ENCODE results near the gene ARMC7. TPM values are rescaled to one million over a fixed set of nuclear protein-coding genes. Genes with fewer than 3 reads are reported as not detected.

ARMC7 gene
- total and polyA plus RNA-seq, 9 donors: 2.4 to 7.9 (median 7.3) TPM

GRCh38 chr17:75077496-75078283 lies 32.1 kb upstream of the ARMC7 start:
- 10% methylated on average over 38 of the region's 53 CpGs for WGBS (ENCODE audit: insufficient coverage)
- peak; percentile 60 for DNase-seq
- Histone ChIP-seq H3K36me3 (ENCODE audit: control insufficient read depth, insufficient read depth, low read length) (no peaks in the 10 kb centered on the region), H3K9me3 (replicated peaks; ENCODE audit: control insufficient read depth, low read depth, low read length) (no peaks in the 10 kb centered on the region), H3K4me1 (ENCODE audit: control insufficient read depth, insufficient read depth, low read length) (peaks cover 47% of the 10 kb centered on the region), H3K27ac (ENCODE audit: low read length) (peak overlapping the region; percentile 38), H3K27me3 (ENCODE audit: control insufficient read depth, insufficient read depth, low read length) (no peaks in the 10 kb centered on the region), H3K4me3 (ENCODE audit: low read length) (peak overlapping the region; percentile 43)

- no peak overlapping the region for H3K27ac ChIP-seq (ENCODE audit: low read length)
- WGBS (ENCODE audit: insufficient coverage): 89% methylated on average over 5 of the region's 17 CpGs
- peaks cover 47% of the 10 kb centered on the region for H3K4me1 ChIP-seq (ENCODE audit: control insufficient read depth, insufficient read depth, low read length)
- no peak for DNase-seq
- no peaks in the 10 kb centered on the region for H3K9me3 ChIP-seq (replicated peaks; ENCODE audit: control insufficient read depth, low read depth, low read length)
- H3K4me3 ChIP-seq (ENCODE audit: low read length): no peak overlapping the region
- H3K36me3 ChIP-seq (ENCODE audit: control insufficient read depth, insufficient read depth, low read length): no peaks in the 10 kb centered on the region
- H3K27me3 ChIP-seq (ENCODE audit: control insufficient read depth, insufficient read depth, low read length): no peaks in the 10 kb centered on the region
These were observed 31.3 kb upstream of the ARMC7 start for GRCh38 chr17:75078284-75079022.

- Histone ChIP-seq H3K36me3 (ENCODE audit: control insufficient read depth, insufficient read depth, low read length) (no peaks in the 10 kb centered on the region), H3K27ac (ENCODE audit: low read length) (no peak overlapping the region), H3K4me1 (ENCODE audit: control insufficient read depth, insufficient read depth, low read length) (peaks cover 43% of the 10 kb centered on the region), H3K4me3 (ENCODE audit: low read length) (no peak overlapping the region), H3K27me3 (ENCODE audit: control insufficient read depth, insufficient read depth, low read length) (no peaks in the 10 kb centered on the region), H3K9me3 (replicated peaks; ENCODE audit: control insufficient read depth, low read depth, low read length) (no peaks in the 10 kb centered on the region)
- WGBS (ENCODE audit: insufficient coverage): 56% methylated on average over 6 of the region's 8 CpGs
- DNase-seq: no peak
These were observed 30.8 kb upstream of the ARMC7 start for GRCh38 chr17:75079023-75079373.

- H3K4me3 ChIP-seq (ENCODE audit: low read length): no peak overlapping the region
- WGBS (ENCODE audit: insufficient coverage): 59% methylated on average over 9 of the region's 13 CpGs
- no peak overlapping the region for H3K27ac ChIP-seq (ENCODE audit: low read length)
- no peaks in the 10 kb centered on the region for H3K9me3 ChIP-seq (replicated peaks; ENCODE audit: control insufficient read depth, low read depth, low read length)
- no peak for DNase-seq
- H3K36me3 ChIP-seq (ENCODE audit: control insufficient read depth, insufficient read depth, low read length): no peaks in the 10 kb centered on the region
- peaks cover 33% of the 10 kb centered on the region for H3K4me1 ChIP-seq (ENCODE audit: control insufficient read depth, insufficient read depth, low read length)
- H3K27me3 ChIP-seq (ENCODE audit: control insufficient read depth, insufficient read depth, low read length): no peaks in the 10 kb centered on the region
These were observed 27.9 kb upstream of the ARMC7 start for GRCh38 chr17:75081611-75082540.

- H3K36me3 ChIP-seq (ENCODE audit: control insufficient read depth, insufficient read depth, low read length): no peaks in the 10 kb centered on the region
- no peak overlapping the region for H3K27ac ChIP-seq (ENCODE audit: low read length)
- no peaks in the 10 kb centered on the region for H3K27me3 ChIP-seq (ENCODE audit: control insufficient read depth, insufficient read depth, low read length)
- DNase-seq: no peak
- H3K4me1 ChIP-seq (ENCODE audit: control insufficient read depth, insufficient read depth, low read length): peaks cover 32% of the 10 kb centered on the region
- WGBS (ENCODE audit: insufficient coverage): 41% methylated on average over 2 of the region's 6 CpGs
- H3K4me3 ChIP-seq (ENCODE audit: low read length): no peak overlapping the region
- no peaks in the 10 kb centered on the region for H3K9me3 ChIP-seq (replicated peaks; ENCODE audit: control insufficient read depth, low read depth, low read length)
These were observed 27.1 kb upstream of the ARMC7 start for GRCh38 chr17:75082683-75083082.

GRCh38 chr17:75084039-75084660 lies 25.6 kb upstream of the ARMC7 start:
- Histone ChIP-seq H3K9me3 (replicated peaks; ENCODE audit: control insufficient read depth, low read depth, low read length) (no peaks in the 10 kb centered on the region), H3K27me3 (ENCODE audit: control insufficient read depth, insufficient read depth, low read length) (no peaks in the 10 kb centered on the region), H3K27ac (ENCODE audit: low read length) (no peak overlapping the region), H3K4me1 (ENCODE audit: control insufficient read depth, insufficient read depth, low read length) (peaks cover 30% of the 10 kb centered on the region), H3K36me3 (ENCODE audit: control insufficient read depth, insufficient read depth, low read length) (no peaks in the 10 kb centered on the region), H3K4me3 (ENCODE audit: low read length) (no peak overlapping the region)
- no peak for DNase-seq
- WGBS (ENCODE audit: insufficient coverage): 57% methylated on average over 10 of the region's 14 CpGs

- no peaks in the 10 kb centered on the region for H3K36me3 ChIP-seq (ENCODE audit: control insufficient read depth, insufficient read depth, low read length)
- no peaks in the 10 kb centered on the region for H3K9me3 ChIP-seq (replicated peaks; ENCODE audit: control insufficient read depth, low read depth, low read length)
- DNase-seq: no peak
- H3K27me3 ChIP-seq (ENCODE audit: control insufficient read depth, insufficient read depth, low read length): no peaks in the 10 kb centered on the region
- H3K4me3 ChIP-seq (ENCODE audit: low read length): no peak overlapping the region
- no peak overlapping the region for H3K27ac ChIP-seq (ENCODE audit: low read length)
- 81% methylated on average over 12 of the region's 15 CpGs for WGBS (ENCODE audit: insufficient coverage)
- H3K4me1 ChIP-seq (ENCODE audit: control insufficient read depth, insufficient read depth, low read length): peaks cover 37% of the 10 kb centered on the region
These were observed 23.1 kb upstream of the ARMC7 start for GRCh38 chr17:75086496-75087181.

- Histone ChIP-seq H3K4me1 (ENCODE audit: control insufficient read depth, insufficient read depth, low read length) (peaks cover 40% of the 10 kb centered on the region), H3K9me3 (replicated peaks; ENCODE audit: control insufficient read depth, low read depth, low read length) (no peaks in the 10 kb centered on the region), H3K4me3 (ENCODE audit: low read length) (peak overlapping the region; percentile 69), H3K27ac (ENCODE audit: low read length) (peak overlapping the region; percentile 88), H3K27me3 (ENCODE audit: control insufficient read depth, insufficient read depth, low read length) (no peaks in the 10 kb centered on the region), H3K36me3 (ENCODE audit: control insufficient read depth, insufficient read depth, low read length) (no peaks in the 10 kb centered on the region)
- WGBS (ENCODE audit: insufficient coverage): 76% methylated on average over 5 of the region's 12 CpGs
- DNase-seq: no peak
These were observed 22.6 kb upstream of the ARMC7 start for GRCh38 chr17:75087182-75087557.

All from muscle of leg (tissue), 11 donors.